Left ventricle myocardium inferior (tissue), 1 donor: ENCODE results near the gene TRMT2B. TPM values are rescaled to one million over a fixed set of nuclear protein-coding genes. Genes with fewer than 3 reads are reported as not detected.
"Not testable (repeated sequence)": the region's sequence is repeated elsewhere in the genome, so short reads cannot be mapped to it uniquely, and the experiment has no call there.

Source experiments
- DNase-seq: peaks from one replicate; pipeline ENCODE4 v3.0.0-alpha.2; 2020
- H3K27ac ChIP-seq: fragments of 200-600 bp; replicated peaks from 2 replicates; pipeline ENCODE4 v1.8.0; 2021
- H3K27me3 ChIP-seq: fragments of 200-600 bp; 2 replicates; pipeline ENCODE4 v1.8.0; 2021; ENCODE audit warnings: low read depth
- H3K36me3 ChIP-seq: fragments of 200-600 bp; 2 replicates; pipeline ENCODE4 v1.8.0; 2021
- H3K4me1 ChIP-seq: fragments of 200-600 bp; 2 replicates; pipeline ENCODE4 v1.8.0; 2021
- H3K4me3 ChIP-seq: fragments of 200-600 bp; 2 replicates; pipeline ENCODE4 v1.8.0; 2021; ENCODE audit warnings: mild to moderate bottlenecking, moderate library complexity
- H3K9me3 ChIP-seq: fragments of 200-600 bp; replicated peaks from 2 replicates; pipeline ENCODE4 v1.8.0; 2021
- CTCF ChIP-seq: fragments of 200-600 bp; IDR thresholded peaks from 2 replicates; pipeline ENCODE4 v1.8.0; 2021; ENCODE audit warnings: antibody characterized with exemption, mild to moderate bottlenecking, borderline replicate concordance
- intact Hi-C: fragments of 100-400 bp; cut with micrococcal nuclease; formaldehyde crosslinking; loops from one replicate; pipeline ENCODE4 v1.11.0; 2022
- total RNA-seq: library from RNA; stranded (reverse); fragmentation: NEBNext Ultra II Directional; extraction: Animal tissue kit (Norgen Biotek cat#: 25700); gene quantifications from one replicate; pipeline ENCODE4 v1.2.1, GENCODE V29; 2021
- donor health status: DM: no; HTN: yes; CAD: no; lungs with severe emphysema.

The TRMT2B gene
- total RNA-seq, 1 donor from 2014 or later = 17.3 TPM

GRCh38 chrX:101025126-101025525 is 26.8 kb downstream of the TRMT2B start:
- H3K27me3 ChIP-seq = no peaks in the 10 kb centered on the region
- intact Hi-C loops = no loop called here
- peaks cover 27% of the 10 kb centered on the region for H3K36me3 ChIP-seq
- H3K4me3 ChIP-seq = no peak overlapping the region
- TF ChIP-seq CTCF = no peak
- H3K4me1 ChIP-seq = no peaks in the 10 kb centered on the region
- no peak for DNase-seq
- H3K27ac ChIP-seq = no peak overlapping the region
- H3K9me3 ChIP-seq = no peaks in the 10 kb centered on the region

DNA sequence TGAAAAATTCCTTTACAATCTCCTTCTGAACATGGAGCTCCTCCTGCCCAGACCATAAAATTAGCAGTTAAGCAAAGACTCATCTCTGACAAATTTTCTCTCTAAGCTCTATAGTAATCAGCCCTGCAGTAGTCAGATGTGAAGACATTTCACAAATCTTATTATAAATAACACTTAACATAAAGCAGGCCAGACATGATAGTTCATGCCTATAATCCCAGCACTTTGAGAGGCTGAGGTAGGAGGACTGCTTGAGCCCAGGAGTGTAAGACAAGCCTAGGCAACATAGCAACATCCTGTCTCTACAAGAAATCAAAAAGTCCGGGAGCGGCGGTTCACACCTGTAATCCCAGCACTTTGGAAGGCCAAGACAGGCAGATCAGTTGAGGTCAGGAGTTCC is 29.9 kb downstream of the TRMT2B start:
- DNase-seq = no peak
- intact Hi-C loops = no loop called here
- TF ChIP-seq CTCF = no peak
- Histone ChIP-seq H3K9me3 (no peaks in the 10 kb centered on the region), H3K4me1 (no peaks in the 10 kb centered on the region), H3K27me3 (no peaks in the 10 kb centered on the region), H3K36me3 (peaks cover 47% of the 10 kb centered on the region), H3K27ac (no peak overlapping the region), H3K4me3 (no peak overlapping the region)

GRCh38 chrX:101012031-101012430 is 39.9 kb downstream of the TRMT2B start:
- H3K4me3 ChIP-seq, H3K27ac ChIP-seq, intact Hi-C loops, DNase-seq, H3K27me3 ChIP-seq, H3K9me3 ChIP-seq, H3K4me1 ChIP-seq: not testable (repeated sequence)
- H3K36me3 ChIP-seq = peaks cover 75% of the 10 kb centered on the region

GRCh38 chrX:101009090-101009489 is 42.8 kb downstream of the TRMT2B start:
- DNase-seq = no peak
- Histone ChIP-seq H3K36me3 (peaks cover 56% of the 10 kb centered on the region), H3K4me3 (no peak overlapping the region), H3K9me3 (no peaks in the 10 kb centered on the region), H3K4me1 (no peaks in the 10 kb centered on the region), H3K27ac (no peak overlapping the region), H3K27me3 (no peaks in the 10 kb centered on the region)
- intact Hi-C loops = no loop called here
- no peak for TF ChIP-seq CTCF

DNA sequence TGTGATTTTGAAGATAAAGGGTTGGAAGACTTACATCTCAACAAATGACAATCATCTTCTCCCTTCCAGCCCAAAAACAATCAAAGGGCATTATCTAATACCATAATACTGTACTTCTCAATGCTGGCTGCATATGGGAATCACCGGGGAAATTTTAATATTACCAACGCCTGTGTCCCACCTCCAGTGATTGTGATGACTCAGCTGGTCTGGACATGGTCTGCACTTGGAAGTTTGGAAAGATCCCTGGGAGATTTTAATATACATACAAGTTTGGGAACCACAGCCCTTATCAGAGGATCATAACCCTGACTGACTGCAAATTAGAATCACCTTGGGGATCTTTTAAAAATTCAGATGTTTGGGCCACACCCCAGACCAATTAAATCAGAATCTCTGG is 52.5 kb downstream of the TRMT2B start:
- Histone ChIP-seq H3K4me3 (no peak overlapping the region), H3K36me3 (peaks cover 6% of the 10 kb centered on the region), H3K4me1 (no peaks in the 10 kb centered on the region), H3K27me3 (no peaks in the 10 kb centered on the region), H3K27ac (no peak overlapping the region), H3K9me3 (no peaks in the 10 kb centered on the region)
- no peak for DNase-seq
- intact Hi-C loops = no loop called here
- no peak for TF ChIP-seq CTCF

DNA sequence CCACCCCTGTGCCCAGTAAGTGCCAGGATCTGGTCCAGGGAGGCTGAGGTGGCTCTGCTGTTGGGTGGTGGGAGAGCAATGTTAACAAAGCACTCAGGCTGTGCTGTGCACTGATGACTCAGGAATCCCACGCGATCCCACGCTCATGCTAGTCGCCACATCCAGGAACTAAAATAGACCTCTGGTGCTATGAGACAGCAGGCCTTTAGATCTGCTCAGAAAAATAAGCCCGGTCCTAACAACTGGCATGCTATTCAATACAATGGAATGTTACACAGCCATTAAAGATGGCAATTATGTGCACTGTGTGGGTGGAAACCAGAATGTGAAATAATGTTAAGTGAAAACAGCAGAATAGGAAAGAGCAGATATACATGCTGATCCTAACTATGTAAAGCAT is 56.4 kb downstream of the TRMT2B start:
- DNase-seq = no peak
- H3K27me3 ChIP-seq = no peaks in the 10 kb centered on the region
- no peak for TF ChIP-seq CTCF
- H3K27ac ChIP-seq = no peak overlapping the region
- no peaks in the 10 kb centered on the region for H3K9me3 ChIP-seq
- H3K36me3 ChIP-seq = peaks cover 2% of the 10 kb centered on the region
- H3K4me1 ChIP-seq = no peaks in the 10 kb centered on the region
- no peak overlapping the region for H3K4me3 ChIP-seq
- intact Hi-C loops = no loop called here
